ENCODE measurements around the gene SLC24A4. TPM values are rescaled to one million over a fixed set of nuclear protein-coding genes. Genes with fewer than 3 reads are reported as not detected.

Gene SLC24A4
- total RNA-seq, 1 donor from 2014 or later: 1.1 TPM

DNA sequence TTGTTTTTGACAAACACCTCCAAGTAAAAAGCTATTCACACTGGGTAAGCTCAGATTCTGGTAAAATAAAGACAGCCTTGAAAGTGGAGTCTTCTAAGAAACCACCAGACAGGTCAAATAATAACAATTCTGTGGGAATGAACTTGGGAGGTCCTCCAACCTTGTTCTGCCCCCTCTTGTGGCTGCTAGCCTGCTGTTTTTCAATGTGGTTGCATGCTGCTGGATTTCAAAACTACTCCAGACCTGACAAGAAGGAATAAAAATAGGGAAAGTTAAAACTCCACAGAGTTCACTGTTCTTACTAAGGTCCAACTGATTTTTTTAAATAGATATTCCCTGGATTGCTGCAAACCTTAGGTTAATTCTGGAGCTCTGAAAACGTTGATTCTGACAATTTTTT, 158.4 kb downstream of the SLC24A4 start:
- H3K9me3 Mint-ChIP-seq (ENCODE audit: unreplicated experiment): no peaks in the 10 kb centered on the region
- H3K4me3 Mint-ChIP-seq (ENCODE audit: unreplicated experiment): no peak overlapping the region
- DNase-seq (ENCODE audit: low spot score): no peak
- peaks cover 13% of the 10 kb centered on the region for H3K4me1 Mint-ChIP-seq (ENCODE audit: unreplicated experiment)
- no peak for TF ChIP-seq CTCF (IDR thresholded peaks at IDR 0.05; ENCODE audit: unreplicated experiment)
- peaks cover 1% of the 10 kb centered on the region for H3K27me3 Mint-ChIP-seq (ENCODE audit: unreplicated experiment)
- no peaks in the 10 kb centered on the region for H3K36me3 Mint-ChIP-seq (ENCODE audit: low read depth, unreplicated experiment)
- no peak overlapping the region for H3K27ac Mint-ChIP-seq (ENCODE audit: unreplicated experiment)

- no peak overlapping the region for H3K27ac Mint-ChIP-seq (ENCODE audit: unreplicated experiment)
- H3K4me3 Mint-ChIP-seq (ENCODE audit: unreplicated experiment): no peak overlapping the region
- H3K4me1 Mint-ChIP-seq (ENCODE audit: unreplicated experiment): peaks cover 14% of the 10 kb centered on the region
- no peaks in the 10 kb centered on the region for H3K9me3 Mint-ChIP-seq (ENCODE audit: unreplicated experiment)
- H3K27me3 Mint-ChIP-seq (ENCODE audit: unreplicated experiment): peaks cover 1% of the 10 kb centered on the region
- H3K36me3 Mint-ChIP-seq (ENCODE audit: low read depth, unreplicated experiment): no peaks in the 10 kb centered on the region
- TF ChIP-seq CTCF (IDR thresholded peaks at IDR 0.05; ENCODE audit: unreplicated experiment): no peak
- DNase-seq (ENCODE audit: low spot score): no peak
Measured at GRCh38 chr14:92481811-92482555, 159.0 kb downstream of the SLC24A4 start.

GRCh38 chr14:92482621-92483319, 159.8 kb downstream of the SLC24A4 start:
- no peak for DNase-seq (ENCODE audit: low spot score)
- Mint-ChIP-seq H3K27me3 (ENCODE audit: unreplicated experiment) (peaks cover 3% of the 10 kb centered on the region), H3K4me3 (ENCODE audit: unreplicated experiment) (no peak overlapping the region), H3K27ac (ENCODE audit: unreplicated experiment) (no peak overlapping the region), H3K36me3 (ENCODE audit: low read depth, unreplicated experiment) (no peaks in the 10 kb centered on the region), H3K4me1 (ENCODE audit: unreplicated experiment) (peaks cover 20% of the 10 kb centered on the region), H3K9me3 (ENCODE audit: unreplicated experiment) (no peaks in the 10 kb centered on the region)
- TF ChIP-seq CTCF (IDR thresholded peaks at IDR 0.05; ENCODE audit: unreplicated experiment): no peak

- Mint-ChIP-seq H3K27ac (ENCODE audit: unreplicated experiment) (no peak overlapping the region), H3K4me1 (ENCODE audit: unreplicated experiment) (peaks cover 20% of the 10 kb centered on the region), H3K4me3 (ENCODE audit: unreplicated experiment) (no peak overlapping the region), H3K27me3 (ENCODE audit: unreplicated experiment) (peaks cover 6% of the 10 kb centered on the region), H3K36me3 (ENCODE audit: low read depth, unreplicated experiment) (no peaks in the 10 kb centered on the region), H3K9me3 (ENCODE audit: unreplicated experiment) (no peaks in the 10 kb centered on the region)
- no peak for TF ChIP-seq CTCF (IDR thresholded peaks at IDR 0.05; ENCODE audit: unreplicated experiment)
- DNase-seq (ENCODE audit: low spot score): no peak
Measured at GRCh38 chr14:92484132-92484823, 161.3 kb downstream of the SLC24A4 start.

Measured in endothelial cell (in vitro differentiated cells).